A204.1 (cell line): ENCODE data around the gene INHBE.
"Not testable (repeated sequence)": the region's sequence is repeated elsewhere in the genome, so short reads cannot be mapped to it uniquely, and the experiment has no call there.

Experiments used
- FAIRE-seq: peaks from 2 replicates; lab custom pipeline; 2012; peaks lifted over from hg19 to GRCh38; lab: Jason Lieb, UNC

INHBE gene

GRCh38 chr12:57441393-57441792 lies 13.7 kb upstream of the INHBE start:
- not testable (repeated sequence) for FAIRE-seq

GRCh38 chr12:57441846-57442427 lies 13.2 kb upstream of the INHBE start:
- FAIRE-seq, result no peak

GRCh38 chr12:57444337-57444736 lies 10.8 kb upstream of the INHBE start:
- not testable (repeated sequence) for FAIRE-seq

- no peak for FAIRE-seq
Observed at GRCh38 chr12:57444744-57445143, 10.4 kb upstream of the INHBE start.

- FAIRE-seq, result no peak
Observed at GRCh38 chr12:57446292-57446960, 8.7 kb upstream of the INHBE start.

GRCh38 chr12:57448669-57449068 lies 6.4 kb upstream of the INHBE start:
- FAIRE-seq, result no peak

- no peak for FAIRE-seq
Observed at GRCh38 chr12:57449375-57449774, 5.7 kb upstream of the INHBE start.

- FAIRE-seq, result no peak
Observed at GRCh38 chr12:57450057-57450456, 5.0 kb upstream of the INHBE start.

- FAIRE-seq, result no peak
Observed at GRCh38 chr12:57451233-57451778, 3.8 kb upstream of the INHBE start.

- FAIRE-seq, result no peak
Observed at GRCh38 chr12:57452181-57452936, 2.7 kb upstream of the INHBE start.

GRCh38 chr12:57452937-57453509 lies 2.1 kb upstream of the INHBE start:
- FAIRE-seq, result no peak

- FAIRE-seq, result no peak
Observed at GRCh38 chr12:57454213-57454565, 918 bp upstream of the INHBE start.

- FAIRE-seq, result no peak
Observed at GRCh38 chr12:57455374-57456144, 452 bp downstream of the INHBE start.

- FAIRE-seq, result no peak
Observed at GRCh38 chr12:57456145-57456700, 1.1 kb downstream of the INHBE start.

GRCh38 chr12:57456737-57457490 lies 1.8 kb downstream of the INHBE start:
- FAIRE-seq, result no peak

- FAIRE-seq, result no peak
Observed at GRCh38 chr12:57458665-57459054, 3.6 kb downstream of the INHBE start.

- no peak for FAIRE-seq
Observed at GRCh38 chr12:57459055-57459749, 4.1 kb downstream of the INHBE start.

- no peak for FAIRE-seq
Observed at GRCh38 chr12:57459750-57460467, 4.8 kb downstream of the INHBE start, which contains the start of gene GLI1. GLI1 (plus strand) TSS chr12:57459785; CDS start chr12:57463692, 3,907 bp downstream.

GRCh38 chr12:57460468-57460784 lies 5.3 kb downstream of the INHBE start:
- no peak for FAIRE-seq

- FAIRE-seq, result no peak
Observed at GRCh38 chr12:57460841-57461275, 5.8 kb downstream of the INHBE start.
